HG03045 (cell line): Measurements from ENCODE around the gene ITGA3.

Experiments used
- ATAC-seq: cut with Tn5 transposase; IDR thresholded peaks from one replicate; pipeline ENCODE4 v1.9.1; 2021; ENCODE audit warnings: mild to moderate bottlenecking, moderate library complexity; ENCODE audit not compliant: unreplicated experiment

ITGA3 gene

GRCh38 chr17:50123649-50124349 lies 67.9 kb downstream of the ITGA3 start:
- no peak for ATAC-seq

- no peak for ATAC-seq
Measured at GRCh38 chr17:50125420-50125997, 69.6 kb downstream of the ITGA3 start.

GRCh38 chr17:50127697-50128361 lies 71.9 kb downstream of the ITGA3 start:
- ATAC-seq: no peak

GRCh38 chr17:50128441-50129352 lies 72.8 kb downstream of the ITGA3 start:
- no peak for ATAC-seq

DNA sequence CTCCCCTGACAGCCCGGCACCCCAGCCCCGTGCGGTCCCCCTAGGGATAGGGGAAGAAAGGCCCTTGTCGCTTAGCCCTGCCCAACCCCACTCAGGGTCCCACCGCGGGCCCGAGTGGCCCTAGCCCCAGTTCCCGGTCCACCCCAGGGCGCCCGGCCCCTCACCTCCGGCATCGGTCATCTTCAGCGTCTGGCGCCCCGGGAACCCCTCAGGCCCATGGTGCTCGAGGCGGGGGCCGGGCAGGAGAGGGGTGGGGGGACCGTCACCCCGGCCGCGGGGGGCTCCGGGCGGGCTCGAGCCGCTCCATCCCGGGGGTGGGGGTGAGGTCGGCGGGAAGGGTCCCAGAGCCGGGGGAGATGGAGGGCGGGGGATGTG lies 73.4 kb downstream of the ITGA3 start:
- no peak for ATAC-seq

DNA sequence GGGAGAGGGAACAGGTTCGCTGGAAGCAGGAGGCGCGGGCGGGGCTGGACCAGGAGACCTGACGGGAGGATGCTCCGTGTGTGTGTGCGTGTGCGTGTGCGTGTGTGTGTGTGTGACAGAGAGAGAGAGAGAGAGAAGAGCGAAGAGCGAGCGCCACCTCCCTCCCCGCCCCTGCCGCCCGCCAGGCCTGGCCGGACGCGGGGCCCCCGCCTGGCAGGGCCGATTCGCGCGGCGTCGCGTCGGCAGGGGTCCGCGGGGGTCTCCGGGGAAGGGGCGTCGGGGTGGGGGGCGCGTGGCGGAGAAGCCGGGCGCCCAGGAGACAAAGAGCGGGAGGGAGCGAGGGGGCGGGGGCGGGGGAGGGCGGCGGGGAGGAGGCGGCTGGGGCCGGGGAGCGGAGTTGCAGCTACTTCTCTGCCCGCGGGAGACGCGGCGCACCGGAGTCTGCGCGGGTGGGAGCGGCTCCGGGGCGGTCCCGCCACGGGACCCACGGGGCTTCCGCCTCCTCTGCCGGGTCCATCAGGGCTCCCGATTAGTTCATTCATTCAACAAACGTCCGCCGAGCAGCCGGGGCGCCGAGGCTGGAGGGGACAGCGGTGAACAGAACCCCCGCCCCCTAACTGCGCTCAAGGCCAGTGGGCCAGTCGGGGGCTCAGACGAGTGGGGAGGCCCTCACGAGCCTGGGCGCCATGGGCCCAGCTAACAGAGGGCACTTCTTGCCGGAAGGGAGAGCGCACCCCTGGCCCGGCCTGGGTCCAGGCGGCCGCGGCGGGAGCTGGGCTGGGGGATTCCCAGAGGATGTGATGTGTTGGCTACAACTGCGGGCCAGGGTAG lies 74.0 kb downstream of the ITGA3 start, which contains the start of gene SAMD14:
TSS of gene SAMD14 (minus strand) at position 433 of the 831 bp plus-strand sequence. CDS start 5,201 bp downstream, outside the sequence.
- ATAC-seq: no peak

DNA sequence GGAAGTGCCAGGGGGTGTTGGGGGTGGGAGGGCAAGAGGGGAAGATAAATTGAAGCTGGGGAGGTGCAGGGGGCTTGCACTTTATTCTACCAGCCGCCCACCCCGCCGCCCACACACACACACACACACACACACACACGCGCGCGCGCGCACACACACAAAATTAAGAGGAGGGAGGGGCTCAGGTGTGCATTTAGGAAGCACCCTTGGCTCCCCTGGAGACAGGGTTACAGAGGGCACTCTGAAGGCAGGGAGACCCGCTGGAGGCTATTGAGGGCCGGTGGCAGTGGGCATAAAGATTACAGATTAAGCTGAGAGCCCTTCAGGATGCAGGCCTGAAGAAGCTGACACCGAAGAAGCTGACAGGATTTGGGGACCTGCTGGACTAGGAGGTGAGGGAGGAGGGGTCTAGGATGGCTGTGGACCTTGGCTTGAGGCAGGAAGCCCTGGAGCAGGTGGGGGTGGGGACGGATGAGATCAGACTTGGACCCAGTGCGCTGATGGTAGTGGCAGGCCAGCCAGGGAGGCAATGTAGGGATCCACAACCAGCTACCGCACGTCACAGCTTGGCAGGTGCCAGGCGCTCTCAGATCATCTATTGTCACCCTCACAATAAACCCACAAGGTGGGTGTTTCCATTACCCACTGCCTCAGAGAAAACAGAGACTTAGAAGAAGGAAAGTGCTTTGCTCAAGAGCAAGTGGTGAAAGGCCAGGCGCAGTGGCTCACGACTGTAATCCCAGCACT lies 74.8 kb downstream of the ITGA3 start:
- no peak for ATAC-seq

DNA sequence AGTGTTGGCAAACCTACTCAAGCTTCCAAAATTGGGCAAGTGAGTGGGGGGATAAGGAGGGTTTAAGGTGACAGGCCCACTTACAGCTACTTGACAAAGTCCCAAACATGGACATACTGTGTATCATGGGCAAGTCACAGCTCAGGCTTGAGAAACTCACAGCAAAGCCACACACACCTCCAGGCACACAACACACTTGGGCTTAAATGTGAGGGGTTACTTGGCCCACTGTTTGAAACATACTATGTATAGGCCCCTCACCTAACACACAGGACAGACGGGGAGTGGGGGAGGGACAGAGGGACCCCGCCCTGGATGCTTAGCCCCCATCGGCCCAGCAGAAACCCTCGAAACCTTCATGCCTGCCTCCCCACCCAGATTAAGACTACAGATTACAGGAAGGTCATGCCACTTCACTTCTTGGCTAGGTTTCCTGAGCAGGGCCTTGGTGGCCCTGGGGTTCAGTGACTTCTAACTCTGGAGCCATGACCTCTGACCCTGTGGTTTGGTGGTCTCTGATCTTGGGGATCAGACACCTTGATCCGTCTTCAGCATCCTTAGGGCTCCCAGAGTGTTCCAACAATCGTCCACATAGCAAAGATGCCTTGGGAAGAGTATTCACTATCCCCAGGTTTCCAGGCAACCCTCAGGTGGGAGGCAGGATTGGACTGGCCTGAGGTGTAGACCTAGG lies 76.3 kb downstream of the ITGA3 start:
- no peak for ATAC-seq

DNA sequence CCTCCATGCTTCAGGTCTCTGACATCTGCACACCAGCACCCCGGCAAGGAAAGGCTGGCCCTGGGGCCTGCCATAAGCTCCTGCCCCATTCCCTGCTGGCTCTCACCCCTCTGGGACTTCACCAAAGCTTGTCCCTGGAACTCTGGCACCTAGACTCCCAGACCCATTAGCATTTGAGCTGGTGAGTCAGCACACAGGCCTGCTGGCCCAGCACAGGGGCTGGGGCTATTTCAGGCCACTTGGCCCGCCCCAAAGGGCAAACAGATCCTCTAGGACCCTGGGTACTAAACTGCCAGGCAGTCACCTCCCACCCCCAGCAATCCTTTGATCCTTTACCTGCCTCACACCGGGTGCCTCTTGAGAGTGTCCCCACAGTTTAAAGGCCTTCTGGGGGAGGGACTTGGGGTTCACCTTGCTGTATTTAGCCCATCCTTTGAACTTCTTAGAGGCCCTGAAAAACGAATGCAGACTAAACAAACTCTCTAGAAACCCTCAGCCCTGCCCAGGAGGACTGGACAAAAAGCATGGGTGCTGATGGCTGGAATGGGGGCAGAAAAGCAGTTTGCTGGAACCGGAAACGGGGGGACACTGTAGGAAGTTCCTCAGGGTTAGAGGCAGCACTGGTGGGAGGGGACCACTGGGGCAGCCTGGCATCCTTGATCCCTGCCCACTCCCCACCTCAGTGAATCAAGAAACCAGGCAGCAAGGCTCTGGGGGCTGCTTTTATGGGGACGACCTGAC lies 77.3 kb downstream of the ITGA3 start:
- ATAC-seq: no peak

GRCh38 chr17:50133769-50134099 lies 77.8 kb downstream of the ITGA3 start:
- ATAC-seq: no peak

- ATAC-seq: no peak
Measured at GRCh38 chr17:50134206-50135110, 78.5 kb downstream of the ITGA3 start.

- ATAC-seq: no peak
Measured at GRCh38 chr17:50135316-50136095, 79.6 kb downstream of the ITGA3 start.

DNA sequence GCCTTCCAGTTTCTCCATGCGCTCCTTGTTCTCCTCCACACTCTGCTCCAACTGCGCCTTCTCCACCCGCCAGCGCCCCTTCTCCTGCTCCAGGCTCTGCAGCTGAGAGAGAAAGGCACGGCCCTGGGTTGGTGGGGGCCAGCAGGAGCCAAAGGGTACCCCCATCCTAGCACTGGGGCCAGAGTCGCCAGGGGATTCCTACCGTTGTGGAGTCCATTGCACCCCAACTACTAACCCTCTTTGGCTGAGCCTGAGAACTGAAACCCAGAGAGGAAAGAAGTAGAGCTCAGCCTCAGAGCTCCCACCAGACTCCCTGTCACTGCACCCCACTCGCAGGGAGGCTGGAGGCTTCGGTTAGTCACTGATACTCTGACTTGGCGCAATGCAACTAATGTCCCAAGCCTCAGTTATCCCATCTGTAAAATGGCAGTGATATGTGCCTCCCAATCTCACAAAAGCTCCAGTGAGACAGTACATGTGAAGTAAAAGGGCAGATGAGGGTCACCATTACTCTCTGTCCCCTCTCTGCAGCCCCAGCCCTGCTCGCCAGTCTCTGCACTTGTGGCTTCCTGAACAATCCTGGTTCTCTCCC lies 80.3 kb downstream of the ITGA3 start:
- ATAC-seq: no peak

GRCh38 chr17:50137042-50137441 lies 81.1 kb downstream of the ITGA3 start:
- no peak for ATAC-seq

GRCh38 chr17:50139185-50139783 lies 83.4 kb downstream of the ITGA3 start:
- no peak for ATAC-seq
